ENCODE data around the gene CBFA2T3. TPM values are rescaled to one million over a fixed set of nuclear protein-coding genes. Genes with fewer than 3 reads are reported as not detected.

Gene CBFA2T3
- total and polyA plus RNA-seq, 2 of the 8 experiments (the other 6 are each of a cell fraction or from before 2014, with no cell fraction given): 0.51 to 1.3 TPM

GRCh38 chr16:88973415-88974050 is 3.5 kb downstream of the CBFA2T3 start (continued):
- no peak for TF ChIP-seq SP1 (IDR thresholded peaks at IDR 0.05; ENCODE audit: low read depth, low read length)
- no peak for TF ChIP-seq ZNF274 (IDR thresholded peaks at IDR 0.05; ENCODE audit: borderline replicate concordance, extremely low read depth, low read length)
